HEK293 (cell line): ENCODE measurements around the gene ATOH8.

Experiments
- CTCF ChIP-seq: fragments of 450-650 bp; formaldehyde crosslinking; IDR thresholded peaks from 2 replicates; pipeline ENCODE4 v1.5.1; 2016; ENCODE audit warnings: missing biosample characterization, missing genetic modification characterization
- ZBTB49 ChIP-seq: fragments of 450-650 bp; formaldehyde crosslinking; IDR thresholded peaks from 2 replicates; pipeline ENCODE4 v1.5.1; 2016; ENCODE audit warnings: missing biosample characterization, missing genetic modification characterization, low read depth
- ZBTB7A ChIP-seq: fragments of 450-650 bp; formaldehyde crosslinking; IDR thresholded peaks from 2 replicates; pipeline ENCODE4 v1.5.1; 2016; ENCODE audit warnings: low read depth, missing biosample characterization, missing genetic modification characterization
- ZNF302 ChIP-seq: fragments of 450-650 bp; formaldehyde crosslinking; IDR thresholded peaks from 2 replicates; pipeline ENCODE4 v1.5.1; 2016; ENCODE audit warnings: missing biosample characterization, missing genetic modification characterization, low read depth
- ZNF76 ChIP-seq: fragments of 450-650 bp; formaldehyde crosslinking; IDR thresholded peaks from 2 replicates; pipeline ENCODE4; 2016; ENCODE audit warnings: low read depth, missing biosample characterization, missing genetic modification characterization, borderline replicate concordance

- TF ChIP-seq CTCF (tag by site-specific recombination) = no peak
- TF ChIP-seq ZBTB49 (tag by site-specific recombination) = no peak
- TF ChIP-seq ZNF76 (tag by site-specific recombination) = no peak
- TF ChIP-seq ZBTB7A = no peak
- no peak for TF ChIP-seq ZNF302 (tag by site-specific recombination)
These were observed 25.4 kb upstream of the ATOH8 start for GRCh38 chr2:85728342-85728741.
